Smooth muscle cell (in vitro differentiated cells): Measurements from ENCODE around the gene IGSF11. TPM values are rescaled to one million over a fixed set of nuclear protein-coding genes. Genes with fewer than 3 reads are reported as not detected.

Source experiments
- DNase-seq: peaks from one replicate; lab custom pipeline; 2025; ENCODE audit not compliant: unreplicated experiment; lab: John Stamatoyannopoulos, UW
- H2AFZ ChIP-seq: fragments of 200-600 bp; sonication (generic); 2 replicates; pipeline ENCODE4 v1.6.0; 2016; ENCODE audit warnings: antibody characterized with exemption, low read depth, mild to moderate bottlenecking
- H3F3A ChIP-seq: fragments of 200-600 bp; sonication (generic); 2 replicates; pipeline ENCODE4 v1.6.0; 2017; ENCODE audit warnings: antibody characterized with exemption, low read depth
- H3K27ac ChIP-seq: fragments of 200-600 bp; sonication (generic); 2 replicates; pipeline ENCODE4 v1.5.1; 2016; ENCODE audit warnings: low read depth, mild to moderate bottlenecking
- H3K27me3 ChIP-seq: fragments of 200-600 bp; sonication (generic); 2 replicates; pipeline ENCODE4 v1.6.1; 2016; ENCODE audit warnings: low read depth, mild to moderate bottlenecking
- H3K36me3 ChIP-seq: fragments of 200-600 bp; sonication (generic); 2 replicates; pipeline ENCODE4 v1.5.1; 2016; ENCODE audit warnings: low read depth
- H3K4me1 ChIP-seq: fragments of 200-600 bp; sonication (generic); 2 replicates; pipeline ENCODE4 v1.5.1; 2016; ENCODE audit warnings: low read depth
- H3K4me2 ChIP-seq: fragments of 200-600 bp; sonication (generic); 2 replicates; pipeline ENCODE4 v1.6.0; 2016; ENCODE audit warnings: mild to moderate bottlenecking
- H3K4me3 ChIP-seq: fragments of 200-600 bp; sonication (generic); 2 replicates; pipeline ENCODE4 v1.5.1; 2016; ENCODE audit warnings: mild to moderate bottlenecking
- H3K79me2 ChIP-seq: fragments of 200-600 bp; sonication (generic); 2 replicates; pipeline ENCODE4 v1.6.0; 2016; ENCODE audit warnings: low read depth, mild to moderate bottlenecking
- H3K9ac ChIP-seq: fragments of 200-600 bp; sonication (generic); 2 replicates; pipeline ENCODE4 v1.6.0; 2016; ENCODE audit warnings: low read depth
- H3K9me3 ChIP-seq: fragments of 200-600 bp; sonication (generic); replicated peaks from 2 replicates; pipeline ENCODE4 v1.5.1; 2016; ENCODE audit warnings: low read depth
- H4K20me1 ChIP-seq: fragments of 200-600 bp; sonication (generic); 2 replicates; pipeline ENCODE4 v1.6.0; 2016; ENCODE audit warnings: low read depth
- CTCF ChIP-seq: fragments of 200-600 bp; sonication (generic); IDR thresholded peaks from 2 replicates; pipeline ENCODE4 v1.5.1; 2017; ENCODE audit warnings: borderline replicate concordance, mild to moderate bottlenecking, antibody characterized with exemption; ENCODE audit not compliant: insufficient read depth, poor library complexity, severe bottlenecking
- WGBS: methylation state at CpG from one replicate; pipeline ENCODE4 v1.1.7; 2016; ENCODE audit warnings: low lambda C conversion rate; 5-methylcytosine and 5-hydroxymethylcytosine counted together
- polyA plus RNA-seq: library from polyadenylated mRNA; unstranded; fragments of >200 nt; fragmentation: Nextera tagmentation; extraction: Ambion mirVana; gene quantifications from 2 replicates; pipeline ENCODE4 v1.2.1, GENCODE V29; 2016
- total RNA-seq: library from RNA; depleted of rRNA; stranded (reverse); fragments of >200 nt; gene quantifications from 2 replicates; pipeline ENCODE4 v1.2.3, GENCODE V29; 2014

Gene IGSF11
- total and polyA plus RNA-seq, 2 experiments from 2014 or later: not detected

DNA sequence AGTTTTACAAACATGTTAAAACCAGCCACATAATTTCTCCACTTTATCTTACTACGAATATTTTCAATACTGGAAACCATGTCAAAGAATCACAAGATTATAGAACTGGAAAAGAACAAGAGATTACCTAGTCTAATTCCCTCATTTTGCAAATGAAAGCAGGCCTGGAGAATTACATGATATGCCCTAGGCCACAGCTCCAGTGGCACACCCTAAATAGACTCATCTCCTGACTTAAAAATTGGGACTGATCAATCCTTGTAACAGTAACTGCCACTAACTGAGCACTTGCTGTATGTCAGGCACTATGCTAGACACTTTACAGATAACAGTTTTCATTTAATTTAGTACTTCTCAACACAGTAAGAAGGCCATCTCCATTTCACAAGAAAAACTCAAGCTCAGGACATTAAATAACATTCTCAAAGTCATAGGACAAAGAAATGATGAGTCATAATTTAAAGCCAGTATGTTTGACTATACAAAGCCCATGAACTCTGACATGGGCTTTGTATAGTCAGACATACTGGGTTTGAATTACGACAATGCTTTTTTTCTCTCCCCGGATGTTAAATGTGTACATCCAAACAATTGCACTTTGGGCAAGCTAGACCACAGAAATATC, 9.4 kb downstream of the IGSF11 start:
- WGBS: 92% methylated on average over 3 of the region's 3 CpGs

GRCh38 chr3:119019767-119020518, 14.7 kb downstream of the IGSF11 start:
- Histone ChIP-seq H3K27ac (no peak overlapping the region), H3K4me2 (no peak overlapping the region), H3K9ac (no peak overlapping the region), H3F3A (no peaks in the 10 kb centered on the region), H3K27me3 (no peaks in the 10 kb centered on the region), H3K4me3 (no peak overlapping the region), H2AFZ (no peak overlapping the region), H3K9me3 (no peaks in the 10 kb centered on the region), H3K36me3 (no peaks in the 10 kb centered on the region), H3K79me2 (no peaks in the 10 kb centered on the region), H4K20me1 (no peaks in the 10 kb centered on the region), H3K4me1 (no peaks in the 10 kb centered on the region)
- no peak for TF ChIP-seq CTCF
- WGBS: 78% methylated on average over 4 of the region's 4 CpGs
- no peak for DNase-seq

More for the DNA sequence above, 9.4 kb downstream of the IGSF11 start:
- Histone ChIP-seq H4K20me1 (no peaks in the 10 kb centered on the region), H2AFZ (no peak overlapping the region), H3K27ac (no peak overlapping the region), H3K4me2 (no peak overlapping the region), H3K4me1 (no peaks in the 10 kb centered on the region), H3K27me3 (peaks cover 7% of the 10 kb centered on the region), H3K79me2 (no peaks in the 10 kb centered on the region), H3K4me3 (no peak overlapping the region), H3K36me3 (no peaks in the 10 kb centered on the region), H3F3A (no peaks in the 10 kb centered on the region), H3K9ac (no peak overlapping the region), H3K9me3 (no peaks in the 10 kb centered on the region)
- no peak for DNase-seq
- TF ChIP-seq CTCF: no peak

- WGBS: 100% methylated on average over 1 of the region's 1 CpG
- no peak overlapping the region for H2AFZ ChIP-seq
- no peak for DNase-seq
- H3K27ac ChIP-seq: no peak overlapping the region
- no peak overlapping the region for H3K4me2 ChIP-seq
- H3K36me3 ChIP-seq: no peaks in the 10 kb centered on the region
- H3K9ac ChIP-seq: no peak overlapping the region
- no peaks in the 10 kb centered on the region for H3K4me1 ChIP-seq
- H3F3A ChIP-seq: no peaks in the 10 kb centered on the region
- no peak for TF ChIP-seq CTCF
- H3K79me2 ChIP-seq: no peaks in the 10 kb centered on the region
- no peaks in the 10 kb centered on the region for H3K27me3 ChIP-seq
- no peaks in the 10 kb centered on the region for H4K20me1 ChIP-seq
- no peak overlapping the region for H3K4me3 ChIP-seq
- H3K9me3 ChIP-seq: no peaks in the 10 kb centered on the region
These were observed 15.8 kb downstream of the IGSF11 start for GRCh38 chr3:119018690-119019463.
